ENCODE data around the gene LPIN2. TPM values are rescaled to one million over a fixed set of nuclear protein-coding genes. Genes with fewer than 3 reads are reported as not detected.

LPIN2 gene
- total and polyA plus RNA-seq, 3 donors from 2014 or later: 56.0 to 141 (median 109) TPM

GRCh38 chr18:2987876-2988790, 24.8 kb downstream of the LPIN2 start:
- no peaks in the 10 kb centered on the region for H3K27me3 ChIP-seq
- intact Hi-C loops (cut with DNase I; ENCODE audit: low total_unique reads): no loop called here
- H3K9me3 ChIP-seq: no peaks in the 10 kb centered on the region
- peaks cover 6% of the 10 kb centered on the region for H3K4me1 ChIP-seq
- 80 to 90% methylated on average over 5 of the region's 5 CpGs for WGBS, 2 donors
- H3K27ac ChIP-seq: peak overlapping the region; percentile 4 to 6
- TF ChIP-seq CTCF (IDR thresholded peaks at IDR 0.05) (no peak), POLR2A (IDR thresholded peaks at IDR 0.05) (no peak)
- DNase-seq: no peak
- H3K4me3 ChIP-seq: no peak overlapping the region
- no peaks in the 10 kb centered on the region for H3K36me3 ChIP-seq (ENCODE audit: low read depth, missing control alignments)

- TF ChIP-seq POLR2A (IDR thresholded peaks at IDR 0.05) (no peak), CTCF (IDR thresholded peaks at IDR 0.05) (no peak)
- WGBS, 2 donors: 72% methylated on average over 4 of the region's 4 CpGs
- Histone ChIP-seq H3K27ac (no peak overlapping the region), H3K4me3 (no peak overlapping the region), H3K4me1 (peaks cover 25% of the 10 kb centered on the region), H3K36me3 (ENCODE audit: low read depth, missing control alignments) (no peaks in the 10 kb centered on the region), H3K27me3 (no peaks in the 10 kb centered on the region), H3K9me3 (no peaks in the 10 kb centered on the region)
- intact Hi-C loops (cut with DNase I; ENCODE audit: low total_unique reads): no loop called here
- no peak for DNase-seq
These were observed 26.6 kb downstream of the LPIN2 start for GRCh38 chr18:2986150-2986865.

DNA sequence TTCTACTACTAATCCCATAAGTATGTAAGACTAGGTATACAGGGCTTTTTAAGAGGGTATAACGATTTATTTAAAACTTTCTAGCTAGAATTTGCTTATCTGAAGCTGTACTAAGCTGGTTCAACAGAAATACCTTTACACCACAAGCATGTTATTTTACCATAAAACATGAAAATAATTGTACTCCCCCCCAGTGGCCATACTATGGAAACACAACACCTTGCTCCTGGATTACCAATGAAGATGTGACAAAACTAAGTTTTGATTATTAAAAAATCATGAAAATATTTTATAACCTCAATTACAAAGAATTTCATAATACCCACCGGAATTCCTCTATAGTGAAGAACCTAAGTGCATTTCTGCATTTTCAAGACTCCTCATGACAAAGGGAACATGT, 27.3 kb downstream of the LPIN2 start:
- intact Hi-C loops (cut with DNase I; ENCODE audit: low total_unique reads): no loop called here
- H3K4me3 ChIP-seq: no peak overlapping the region
- WGBS, 2 donors: 89 to 95% methylated on average over 2 of the region's 2 CpGs
- H3K4me1 ChIP-seq: peaks cover 31% of the 10 kb centered on the region
- H3K27ac ChIP-seq: no peak overlapping the region
- no peaks in the 10 kb centered on the region for H3K36me3 ChIP-seq (ENCODE audit: low read depth, missing control alignments)
- TF ChIP-seq POLR2A (IDR thresholded peaks at IDR 0.05) (no peak), CTCF (IDR thresholded peaks at IDR 0.05) (peak; percentile 37 to 46 (median 45))
- H3K27me3 ChIP-seq: no peaks in the 10 kb centered on the region
- DNase-seq: no peak
- no peaks in the 10 kb centered on the region for H3K9me3 ChIP-seq

- H3K27me3 ChIP-seq: no peaks in the 10 kb centered on the region
- H3K27ac ChIP-seq: no peak overlapping the region
- H3K4me3 ChIP-seq: no peak overlapping the region
- 76 to 93% methylated on average over 2 of the region's 2 CpGs for WGBS, 2 donors
- no peak for TF ChIP-seq CTCF (IDR thresholded peaks at IDR 0.05)
- TF ChIP-seq POLR2A (IDR thresholded peaks at IDR 0.05): no peak
- no peaks in the 10 kb centered on the region for H3K36me3 ChIP-seq (ENCODE audit: low read depth, missing control alignments)
- intact Hi-C loops (cut with DNase I; ENCODE audit: low total_unique reads): no loop called here
- DNase-seq: no peak
- H3K4me1 ChIP-seq: peaks cover 39% of the 10 kb centered on the region
- H3K9me3 ChIP-seq: no peaks in the 10 kb centered on the region
These were observed 28.2 kb downstream of the LPIN2 start for GRCh38 chr18:2984703-2985261.

Data from testis (tissue), 3 donors.